NCI-H748 (cell line): ENCODE data around the gene RBM5.

ENCODE experiments used
- DNase-seq: peaks from one replicate; lab custom pipeline; 2025; ENCODE audit not compliant: unreplicated experiment; lab: John Stamatoyannopoulos, UW

The RBM5 gene

DNA sequence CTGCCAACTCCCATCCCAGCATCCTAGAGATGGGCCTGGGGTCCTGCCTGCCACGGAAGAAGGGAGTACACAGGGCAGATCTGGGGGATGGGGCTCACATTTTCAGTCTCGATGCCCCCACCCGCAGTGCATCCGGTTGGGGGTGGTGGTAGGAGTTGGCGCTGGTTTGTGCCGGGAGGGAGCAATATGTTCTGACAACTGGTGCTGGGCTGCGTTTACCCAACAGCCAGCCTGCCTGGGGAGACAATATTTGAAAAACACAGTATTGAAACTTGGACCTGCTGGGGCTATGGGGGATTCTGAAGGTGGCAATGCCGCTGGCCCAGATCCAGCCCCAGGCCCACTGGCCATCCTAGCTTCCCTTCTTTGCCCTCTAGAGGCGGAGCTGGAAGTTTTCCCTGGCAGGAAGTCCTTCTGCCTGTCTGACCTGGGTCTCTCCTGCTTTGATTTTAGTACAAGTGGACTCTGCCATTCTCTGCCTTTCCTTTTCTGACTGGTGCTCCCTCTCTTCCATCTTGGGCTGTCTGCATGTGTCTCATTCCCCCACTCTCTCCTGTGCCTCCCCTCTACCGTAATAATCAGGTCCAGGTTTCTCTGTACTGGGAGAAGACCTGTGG is 69.9 kb downstream of the RBM5 start:
- no peak for DNase-seq

DNA sequence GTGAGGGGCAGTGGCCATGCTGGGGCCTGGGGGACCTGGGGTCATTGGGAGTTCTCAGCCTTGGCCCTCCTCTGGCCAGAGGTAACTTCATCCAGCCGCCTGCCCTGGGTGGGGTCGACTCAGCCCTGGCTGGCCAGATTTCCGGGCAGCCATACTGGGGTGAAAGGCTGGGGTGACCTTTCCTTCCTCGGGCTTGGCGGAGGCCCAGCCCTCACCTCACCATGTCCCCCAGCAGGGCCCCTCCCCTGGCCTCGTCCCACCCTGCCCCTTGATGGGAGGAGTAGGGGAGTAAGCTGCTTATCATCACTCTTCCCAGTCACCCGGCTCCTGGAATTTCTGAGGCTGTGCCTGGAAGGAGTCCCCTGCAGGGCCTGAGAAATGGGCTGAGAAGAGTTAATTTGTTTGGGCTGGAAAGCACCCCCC is 71.9 kb downstream of the RBM5 start:
- DNase-seq = no peak

DNA sequence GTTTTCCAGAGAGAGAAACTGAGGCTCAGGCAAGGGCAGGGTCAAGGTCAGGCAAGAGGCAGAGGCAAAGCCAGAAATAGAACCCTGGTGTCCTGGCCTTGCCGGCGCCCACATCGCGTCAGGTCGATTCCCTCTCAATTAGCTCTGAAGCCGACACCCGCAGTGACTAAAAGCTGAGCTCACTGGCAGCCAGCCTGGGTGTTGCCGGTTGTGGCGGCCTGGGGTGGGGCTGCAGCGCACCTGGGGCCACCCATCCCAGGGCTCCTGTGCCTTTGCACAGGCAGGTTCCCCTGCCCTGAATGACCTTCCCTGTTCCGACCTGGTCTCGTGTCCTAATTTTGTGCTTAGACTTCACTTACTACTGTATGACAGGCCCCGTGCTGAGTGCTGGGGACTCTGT is 72.6 kb downstream of the RBM5 start:
- DNase-seq = no peak

DNA sequence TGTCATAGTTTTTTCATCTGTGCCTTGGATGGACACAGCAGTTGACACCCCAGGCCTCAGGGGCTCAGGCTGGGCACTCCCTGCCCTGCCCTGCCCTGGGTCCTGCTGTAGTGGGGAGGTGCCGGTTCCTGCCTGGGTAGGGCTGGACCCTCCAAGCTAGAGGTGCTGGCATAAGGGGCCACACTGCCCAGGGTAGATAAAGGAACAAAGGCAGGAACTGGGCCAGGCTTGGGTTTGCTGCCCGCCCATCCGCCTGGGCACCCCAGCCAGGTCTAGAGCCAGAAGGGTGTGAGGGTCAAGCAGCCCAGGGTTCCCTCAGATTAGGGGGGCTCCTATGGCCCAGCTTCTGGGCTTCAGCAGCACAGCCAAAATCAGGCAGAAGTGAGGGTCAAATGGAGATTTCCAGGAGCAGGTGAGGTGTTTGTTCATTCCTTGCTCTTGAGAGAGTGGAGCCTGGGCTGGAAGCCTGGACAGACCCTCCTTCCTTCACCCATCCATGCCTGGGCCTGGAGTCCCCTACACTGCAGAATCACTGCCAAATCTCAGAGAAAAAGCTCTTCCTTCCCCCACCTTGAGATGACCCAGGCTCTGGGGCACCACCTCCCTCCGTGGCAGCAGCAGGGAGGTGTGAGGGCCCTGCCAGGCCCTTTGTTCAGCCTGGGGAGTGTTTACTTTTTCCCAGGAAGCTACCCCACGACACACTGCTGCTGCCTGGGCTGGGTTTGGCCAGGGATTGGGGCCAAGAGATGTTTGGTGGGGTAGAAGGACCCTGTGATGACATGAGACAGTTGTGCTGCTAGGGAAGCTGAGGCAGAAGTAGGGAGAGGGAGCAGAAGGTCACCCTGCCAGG is 73.5 kb downstream of the RBM5 start:
- DNase-seq = no peak

DNA sequence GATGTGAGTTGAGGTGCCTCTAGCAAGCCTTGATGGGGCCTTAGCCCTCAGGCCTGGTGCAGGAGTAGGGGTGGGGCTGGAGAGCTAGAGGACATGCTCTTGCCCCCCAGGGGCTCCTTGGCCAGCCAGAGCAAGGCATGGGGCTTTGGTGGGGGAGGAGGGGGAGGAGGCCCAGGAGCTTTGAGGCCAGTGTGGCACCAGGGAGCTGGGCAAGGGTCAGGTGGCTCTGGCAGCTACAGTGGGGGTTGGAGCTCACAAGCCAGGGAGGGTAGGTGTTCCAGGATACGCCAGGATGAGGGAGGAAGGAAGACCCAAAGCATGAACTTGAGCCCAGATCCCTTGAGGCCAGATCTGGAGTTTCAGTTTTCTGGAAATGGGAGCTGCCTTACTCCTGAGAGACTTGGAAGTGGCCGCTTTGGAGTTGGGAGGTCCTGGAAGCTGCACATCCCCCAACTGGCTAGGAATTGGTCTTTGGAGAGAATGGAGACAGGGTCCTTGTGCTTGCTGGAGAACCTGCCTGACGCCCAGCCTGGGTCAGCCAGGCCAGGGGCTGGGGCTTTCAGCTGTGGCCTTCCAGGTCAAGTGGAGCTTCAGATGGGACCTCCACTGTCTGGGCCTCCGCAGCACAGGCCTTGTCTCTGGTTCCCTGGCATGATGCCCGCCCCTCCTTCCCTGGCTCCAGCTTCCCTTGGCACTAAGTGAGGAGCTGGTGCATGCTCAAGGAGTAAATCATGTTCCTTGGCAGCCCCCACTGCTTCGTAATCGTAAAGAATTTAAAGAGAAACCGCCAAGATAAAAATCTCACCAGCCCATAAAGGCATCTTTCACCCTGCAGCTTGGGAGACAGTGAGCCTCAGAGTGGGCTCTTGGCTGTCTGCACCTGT is 75.1 kb downstream of the RBM5 start:
- no peak for DNase-seq

DNA sequence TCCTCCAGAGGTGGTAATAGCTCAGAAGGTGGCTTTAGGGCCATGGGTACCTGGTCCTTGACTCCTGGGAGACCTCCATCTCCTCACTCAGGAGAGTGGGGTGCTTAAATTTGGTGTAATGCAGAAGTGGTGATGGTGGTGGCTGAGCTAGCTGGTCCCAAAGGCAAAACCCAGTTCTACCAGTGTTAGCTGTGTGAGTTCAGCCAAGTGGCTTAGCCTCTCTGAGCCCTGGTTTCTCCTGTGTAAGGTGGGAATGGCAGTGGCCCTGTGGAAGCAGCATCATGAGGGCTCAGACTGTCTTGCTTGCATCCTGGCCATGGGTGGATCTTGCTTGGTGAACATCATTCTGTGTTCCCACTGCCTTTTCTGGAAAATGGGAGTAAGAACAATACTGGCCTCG is 75.8 kb downstream of the RBM5 start:
- no peak for DNase-seq

DNA sequence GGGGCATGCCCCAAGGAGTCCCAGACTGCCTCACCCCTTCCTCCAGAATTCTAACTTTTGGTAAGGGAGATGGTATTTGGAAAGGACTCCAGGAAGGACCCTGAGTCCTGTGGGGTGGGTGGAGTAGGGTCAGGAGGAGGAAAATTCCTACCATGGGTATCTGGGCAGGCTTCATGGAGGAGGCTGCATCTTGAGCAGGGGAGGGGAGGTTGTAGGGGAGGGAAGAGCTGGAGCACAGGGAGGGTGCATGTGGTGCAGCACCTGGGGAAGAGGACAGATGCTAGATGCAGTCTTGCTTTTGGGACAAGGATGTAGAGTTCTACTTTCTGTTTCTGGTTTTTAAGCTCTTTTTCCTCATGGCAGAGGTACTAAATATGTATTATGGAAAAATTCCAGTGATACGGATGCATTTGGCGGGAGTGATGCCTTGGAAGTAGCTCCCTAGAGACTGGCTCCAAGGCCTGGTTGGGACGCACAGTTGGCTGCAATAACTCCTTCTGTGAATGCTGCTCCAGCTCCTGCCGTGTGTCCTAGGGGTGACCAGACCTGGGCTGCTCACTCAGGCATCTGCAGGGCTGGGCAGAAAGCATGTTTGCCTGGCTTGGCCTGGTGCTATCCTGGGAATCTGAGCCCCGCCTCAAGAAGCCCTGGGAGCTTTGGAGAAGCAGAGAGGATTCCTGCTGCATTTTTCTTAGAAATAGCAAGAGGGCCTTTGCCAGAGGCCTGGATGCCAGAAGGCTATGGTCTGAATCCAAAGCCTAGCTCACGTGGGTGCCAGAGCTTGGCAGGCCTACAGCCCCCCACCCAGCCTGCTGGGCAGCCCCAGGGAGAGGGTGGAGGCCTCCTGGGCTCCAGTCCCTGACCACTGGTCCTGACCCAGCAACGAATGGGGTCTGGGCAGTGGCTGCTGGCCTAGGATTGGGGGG is 76.5 kb downstream of the RBM5 start:
- DNase-seq = no peak

DNA sequence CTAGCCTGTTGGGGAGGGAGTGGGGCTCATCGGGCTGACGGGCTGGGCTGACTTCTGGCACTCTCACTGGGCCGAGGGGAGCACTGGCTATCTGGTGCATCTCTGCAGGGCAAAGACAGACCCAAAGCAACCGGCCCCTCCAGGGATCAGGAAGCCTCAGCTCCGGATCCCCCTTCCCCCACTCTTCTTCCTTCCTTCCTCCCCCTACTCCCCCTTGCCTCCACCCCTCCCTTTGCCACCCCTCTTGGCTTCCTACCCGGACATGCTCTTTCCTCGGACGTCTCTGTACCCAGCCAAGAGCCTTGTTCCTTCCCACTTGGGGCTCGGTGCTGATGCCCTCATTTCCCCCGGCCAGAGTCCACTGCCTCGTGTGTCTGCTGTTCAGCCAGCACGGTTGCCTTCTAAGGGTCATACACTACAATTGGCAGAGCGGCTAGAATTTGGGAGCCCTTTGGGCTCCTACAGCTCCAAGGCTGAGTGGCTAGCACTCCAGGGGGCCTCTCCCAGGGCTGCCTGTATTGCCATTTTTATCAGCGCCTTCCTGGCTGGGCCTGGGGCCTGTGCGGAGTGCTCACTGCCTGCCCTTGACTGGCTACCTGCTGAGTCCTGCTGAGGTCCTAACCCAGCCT is 77.3 kb downstream of the RBM5 start:
- DNase-seq = no peak

DNA sequence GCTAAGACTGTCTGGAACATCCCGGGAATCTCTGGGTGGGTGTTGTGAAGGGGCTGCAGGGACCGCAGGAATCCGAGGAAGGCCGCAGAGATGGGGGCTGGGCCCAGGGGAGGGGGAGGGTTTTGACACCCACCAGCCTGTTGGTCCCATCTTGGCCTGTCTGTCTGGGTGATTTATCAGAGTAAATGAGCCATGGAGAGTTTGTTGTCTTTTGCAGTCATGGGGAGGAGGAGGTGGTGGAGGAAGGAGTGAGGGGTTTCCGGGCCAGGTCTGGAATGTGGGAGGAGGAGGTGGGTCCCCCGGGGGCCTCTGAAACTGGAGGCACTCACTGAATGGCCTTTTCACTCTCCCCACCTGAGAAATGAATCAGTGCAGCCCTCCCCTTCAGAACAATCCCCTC is 77.9 kb downstream of the RBM5 start:
- no peak for DNase-seq

DNA sequence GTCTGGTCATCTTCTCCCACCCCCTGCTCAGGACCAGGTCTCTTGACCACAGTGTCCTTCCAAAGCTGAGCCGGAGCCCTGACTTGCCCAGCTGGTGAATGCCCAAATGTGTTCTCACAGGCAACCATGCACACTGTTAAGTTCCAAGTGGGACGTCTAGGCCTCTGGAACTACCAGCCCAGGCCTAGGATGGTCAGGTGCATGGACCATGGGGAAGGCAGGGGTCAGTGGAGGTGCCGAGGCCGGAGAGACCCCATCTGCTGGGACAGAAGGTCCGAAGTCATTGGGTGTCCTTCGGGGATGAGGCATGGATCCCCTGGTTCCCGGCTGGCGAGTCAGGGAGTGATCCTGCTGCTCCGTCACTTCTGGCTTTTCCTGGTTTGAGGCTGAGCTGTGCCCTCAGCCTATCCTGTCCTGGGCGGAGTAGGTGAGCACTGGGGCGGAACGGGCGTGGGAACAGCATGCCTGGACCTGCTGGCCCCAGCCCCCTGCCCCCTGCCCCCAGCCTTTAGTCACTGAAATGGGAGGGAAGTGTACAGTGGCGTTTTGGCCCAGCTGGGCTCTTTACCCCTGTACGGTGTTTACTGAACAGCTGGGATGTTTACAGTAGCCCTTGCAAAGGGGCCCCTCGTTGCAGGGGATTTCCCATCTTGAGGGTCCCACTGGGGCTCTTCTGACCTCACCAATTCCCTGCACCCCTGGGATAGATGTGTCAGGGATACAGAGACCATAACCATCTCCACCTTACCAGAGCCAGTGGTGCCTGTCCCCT is 78.5 kb downstream of the RBM5 start:
- DNase-seq = no peak

DNA sequence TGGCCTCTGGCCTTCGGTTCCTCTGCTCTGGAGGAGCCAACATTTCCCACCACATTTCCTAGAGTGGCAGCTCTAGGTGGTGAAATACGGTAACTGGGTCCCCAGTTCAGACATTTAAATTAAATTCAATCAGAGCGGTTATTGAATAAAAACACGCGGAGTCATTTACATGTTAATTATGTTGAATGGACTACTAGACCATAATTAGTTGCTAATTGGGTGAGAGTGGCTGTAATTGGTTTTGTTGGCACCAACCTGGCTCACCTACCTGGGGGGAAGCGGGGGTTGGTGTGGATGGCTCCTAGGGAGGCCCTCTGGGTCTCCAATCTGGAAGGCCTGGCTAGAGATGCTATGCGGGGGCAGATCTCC is 79.1 kb downstream of the RBM5 start:
- no peak for DNase-seq

DNA sequence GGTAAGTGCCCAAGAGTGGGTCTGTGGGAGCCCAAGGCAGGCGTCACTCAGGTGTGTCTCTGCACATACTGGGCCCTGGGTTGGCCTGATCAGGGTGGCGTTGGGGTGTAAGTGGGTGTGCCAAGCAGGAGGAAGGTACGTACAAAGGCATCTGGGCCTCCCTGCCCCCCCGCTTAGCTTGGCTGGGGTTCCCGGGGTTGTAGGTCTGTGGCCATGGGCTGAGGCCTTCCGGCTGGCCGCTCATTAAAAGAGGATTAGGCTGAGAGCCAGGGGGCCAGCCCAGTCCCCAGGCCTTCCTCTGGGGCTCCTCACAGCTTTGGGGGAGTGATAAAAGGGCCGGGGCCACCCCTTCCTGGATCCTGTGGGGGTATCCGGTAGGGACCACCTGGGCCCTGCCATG is 79.7 kb downstream of the RBM5 start:
- no peak for DNase-seq
